Thoracic aorta (tissue), 2 donors: ENCODE measurements around the gene TCERG1. TPM values are rescaled to one million over a fixed set of nuclear protein-coding genes. Genes with fewer than 3 reads are reported as not detected.

Experiments
- ATAC-seq: fragments of 150-250 bp; one replicate; pipeline ENCODE4 v1.8.0; 2017; ENCODE audit warnings: low read depth; ENCODE audit not compliant: insufficient number of reproducible peaks, low FRiP score
- DNase-seq: peaks from one replicate; pipeline ENCODE4 v3.0.0-alpha.2; 2020; ENCODE audit warnings: low spot score
- H3K27ac ChIP-seq, 2 donors: fragments of 200-600 bp; sonication (generic); 1 replicate in 1 of 2; 2 replicates in 1 of 2; pipeline ENCODE4 v1.5.1; 2016; ENCODE audit warnings: mild to moderate bottlenecking in 2 of 2, moderate library complexity in 2 of 2
- H3K27me3 ChIP-seq: fragments of 200-600 bp; sonication (generic); replicated peaks from 2 replicates; pipeline ENCODE4 v1.6.0; 2016; ENCODE audit warnings: mild to moderate bottlenecking; ENCODE audit not compliant: insufficient read depth
- H3K36me3 ChIP-seq: fragments of 200-600 bp; sonication (generic); one replicate; pipeline ENCODE4 v1.5.1; 2016
- H3K4me1 ChIP-seq, 2 donors: fragments of 200-600 bp; sonication (generic); 1 replicate in 1 of 2; 2 replicates in 1 of 2; pipeline versions ENCODE4 v1.5.1 to v1.6.0; 2016; ENCODE audit warnings: low read depth in 2 of 2, mild to moderate bottlenecking in 1 of 2; ENCODE audit not compliant: control insufficient read depth in 1 of 2
- H3K4me3 ChIP-seq: fragments of 200-600 bp; sonication (generic); 2 replicates; pipeline ENCODE4 v1.5.1; 2016; ENCODE audit warnings: mild to moderate bottlenecking
- H3K9me3 ChIP-seq: fragments of 200-600 bp; sonication (generic); 2 replicates; pipeline ENCODE4 v1.5.1; 2016
- total RNA-seq, 2 donors: library from RNA; depleted of rRNA; stranded (reverse); fragments of >200 nt; gene quantifications; one replicate each; pipeline versions ENCODE4 v1.1.0 to v1.2.3, GENCODE V29; 2016
- TF ChIP-seq, protein P1 (sequence below): fragments of 200-600 bp; sonication (generic); IDR thresholded peaks from one replicate; pipeline ENCODE4 v1.5.1; 2019; ENCODE audit warnings: antibody characterized with exemption

The TCERG1 gene
- total RNA-seq: 100 to 1,000 TPM in 1 of 2 donors, 10 to 100 TPM in 1; 45.2 to 125 TPM

DNA sequence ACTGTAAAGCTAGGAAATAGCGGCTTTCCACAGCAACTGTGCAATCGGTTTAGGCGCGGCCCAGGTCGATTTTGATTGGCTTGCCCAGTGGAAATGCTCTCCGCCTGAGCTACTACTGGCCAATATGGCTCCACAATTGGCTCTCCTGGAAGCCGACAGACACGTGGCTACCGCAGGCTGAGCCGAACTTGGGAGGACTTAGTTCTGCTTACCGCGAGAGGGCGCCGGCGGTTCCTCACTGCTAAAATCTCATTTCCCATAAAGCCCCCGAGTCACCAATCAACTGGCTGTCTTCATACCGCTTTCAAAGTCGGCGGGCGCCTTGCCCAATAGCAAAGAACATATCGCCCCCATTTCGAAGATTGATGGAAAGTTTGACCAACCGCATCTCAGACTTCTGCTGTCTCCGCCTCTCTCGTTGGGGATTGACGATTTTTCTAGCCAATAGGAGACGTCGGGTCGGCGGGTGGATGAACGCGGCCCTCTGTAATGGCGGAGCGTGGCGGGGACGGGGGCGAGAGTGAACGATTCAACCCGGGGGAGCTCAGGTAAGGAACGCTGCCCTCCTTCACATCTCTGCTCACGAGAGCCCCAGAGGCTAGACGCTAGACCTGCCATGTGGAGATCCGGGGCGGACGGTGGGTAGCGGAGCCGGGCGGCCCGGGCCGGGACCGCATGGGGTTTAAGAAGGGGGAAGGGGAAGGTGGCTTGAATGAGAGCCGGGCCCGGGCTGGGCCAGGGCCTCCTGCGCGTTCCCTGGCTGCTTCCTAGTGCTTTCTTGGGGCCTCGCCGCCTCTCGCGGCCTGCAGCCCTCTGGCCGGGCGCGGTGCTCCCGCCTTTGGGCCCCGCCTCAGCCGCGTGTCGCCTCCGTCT is at the start of gene TCERG1:
Gene TCERG1 (plus strand): TSS at position 473 of the 873 bp plus-strand sequence. CDS start 17 bp downstream, at position 490.
- Histone ChIP-seq H3K9me3 (no peaks in the 10 kb centered on the region), H3K36me3 (no peaks in the 10 kb centered on the region), H3K4me1 (peaks cover 15 to 18% of the 10 kb centered on the region in 2 donors), H3K27me3 (no peaks in the 10 kb centered on the region), H3K27ac (peak within 1 kb of the TSS; percentile 70 to 88), H3K4me3 (peak within 1 kb of the TSS; percentile 83)
- peak; percentile 99 for DNase-seq
- ATAC-seq: peak; percentile 100
- TF ChIP-seq, protein P1, sequence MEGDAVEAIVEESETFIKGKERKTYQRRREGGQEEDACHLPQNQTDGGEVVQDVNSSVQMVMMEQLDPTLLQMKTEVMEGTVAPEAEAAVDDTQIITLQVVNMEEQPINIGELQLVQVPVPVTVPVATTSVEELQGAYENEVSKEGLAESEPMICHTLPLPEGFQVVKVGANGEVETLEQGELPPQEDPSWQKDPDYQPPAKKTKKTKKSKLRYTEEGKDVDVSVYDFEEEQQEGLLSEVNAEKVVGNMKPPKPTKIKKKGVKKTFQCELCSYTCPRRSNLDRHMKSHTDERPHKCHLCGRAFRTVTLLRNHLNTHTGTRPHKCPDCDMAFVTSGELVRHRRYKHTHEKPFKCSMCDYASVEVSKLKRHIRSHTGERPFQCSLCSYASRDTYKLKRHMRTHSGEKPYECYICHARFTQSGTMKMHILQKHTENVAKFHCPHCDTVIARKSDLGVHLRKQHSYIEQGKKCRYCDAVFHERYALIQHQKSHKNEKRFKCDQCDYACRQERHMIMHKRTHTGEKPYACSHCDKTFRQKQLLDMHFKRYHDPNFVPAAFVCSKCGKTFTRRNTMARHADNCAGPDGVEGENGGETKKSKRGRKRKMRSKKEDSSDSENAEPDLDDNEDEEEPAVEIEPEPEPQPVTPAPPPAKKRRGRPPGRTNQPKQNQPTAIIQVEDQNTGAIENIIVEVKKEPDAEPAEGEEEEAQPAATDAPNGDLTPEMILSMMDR: peak; percentile 71

DNA sequence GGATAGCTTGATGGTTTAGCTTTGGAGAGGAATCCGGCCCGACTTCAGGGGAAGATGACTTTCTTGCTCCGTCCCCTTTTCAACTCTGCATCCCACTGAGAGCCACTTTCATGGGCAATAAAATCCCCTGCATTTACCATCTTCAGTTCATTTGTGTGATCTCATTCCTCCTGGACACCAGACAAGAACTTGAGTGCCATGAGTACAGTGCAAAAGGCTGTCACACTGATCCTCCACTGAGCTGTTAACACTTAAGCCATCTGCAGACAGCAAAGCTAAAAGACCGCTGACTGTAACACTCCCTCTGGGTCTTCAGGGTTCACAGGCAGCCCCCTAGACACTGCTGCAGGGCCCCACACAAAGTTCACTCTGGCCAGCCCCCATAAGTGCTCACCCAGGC is 48.3 kb upstream of the TCERG1 start:
- ATAC-seq (no peak), DNase-seq (no peak)
- TF ChIP-seq, protein P1: no peak
- no peak overlapping the region for H3K4me3 ChIP-seq
- H3K9me3 ChIP-seq: no peaks in the 10 kb centered on the region
- H3K27me3 ChIP-seq: no peaks in the 10 kb centered on the region
- H3K4me1 ChIP-seq: no peaks in the 10 kb centered on the region
- H3K36me3 ChIP-seq: no peaks in the 10 kb centered on the region
- no peak overlapping the region for H3K27ac ChIP-seq

DNA sequence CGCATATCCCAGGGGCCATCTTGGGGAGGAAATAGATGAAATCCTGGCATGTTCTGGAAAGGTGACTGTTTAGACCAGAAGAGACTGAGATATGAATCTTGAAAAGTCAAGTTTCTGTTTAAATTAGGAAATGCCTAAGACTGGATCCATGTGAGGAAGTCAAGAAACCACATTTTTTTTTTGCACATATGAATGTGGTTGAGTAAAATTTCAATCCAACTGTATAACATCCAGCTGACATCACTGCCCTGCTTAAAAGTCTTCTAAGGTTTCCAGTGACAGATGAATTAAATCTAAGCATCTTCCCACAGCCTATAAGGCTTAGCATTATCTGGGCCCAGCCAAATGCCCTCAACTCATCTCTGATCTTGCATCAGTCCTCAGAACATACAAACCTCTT is 47.7 kb upstream of the TCERG1 start:
- Histone ChIP-seq H3K27ac (no peak overlapping the region), H3K9me3 (no peaks in the 10 kb centered on the region), H3K36me3 (no peaks in the 10 kb centered on the region), H3K4me1 (no peaks in the 10 kb centered on the region), H3K27me3 (no peaks in the 10 kb centered on the region), H3K4me3 (no peak overlapping the region)
- ATAC-seq (no peak), DNase-seq (no peak)
- TF ChIP-seq, protein P1: no peak

DNA sequence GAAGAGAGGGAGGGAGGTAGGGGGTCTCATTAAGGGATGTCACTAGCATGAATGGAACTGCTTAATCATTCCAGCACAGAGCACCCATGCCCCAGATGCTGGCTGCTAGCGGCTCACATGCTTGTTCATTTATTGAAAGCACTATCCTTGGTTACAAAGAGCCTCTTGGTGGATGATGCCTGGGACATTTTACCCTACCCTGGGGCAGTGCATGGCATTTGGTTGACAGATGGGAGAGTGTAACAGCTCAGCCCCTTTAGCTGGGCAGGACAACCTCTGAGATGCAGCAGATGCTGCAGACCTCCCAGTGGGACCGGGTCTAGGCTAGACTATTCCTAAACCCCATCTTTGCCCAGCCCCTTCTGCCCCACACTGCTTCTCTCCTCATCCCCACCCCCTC is 46.9 kb upstream of the TCERG1 start:
- no peaks in the 10 kb centered on the region for H3K36me3 ChIP-seq
- H3K27ac ChIP-seq: no peak overlapping the region
- TF ChIP-seq, protein P1: no peak
- no peaks in the 10 kb centered on the region for H3K4me1 ChIP-seq
- no peak overlapping the region for H3K4me3 ChIP-seq
- ATAC-seq (no peak), DNase-seq (no peak)
- H3K27me3 ChIP-seq: no peaks in the 10 kb centered on the region
- H3K9me3 ChIP-seq: no peaks in the 10 kb centered on the region

GRCh38 chr5:146401021-146401420 is 46.1 kb upstream of the TCERG1 start:
- DNase-seq (no peak), ATAC-seq (no peak)
- Histone ChIP-seq H3K36me3 (no peaks in the 10 kb centered on the region), H3K27ac (no peak overlapping the region), H3K4me3 (no peak overlapping the region), H3K4me1 (no peaks in the 10 kb centered on the region), H3K27me3 (no peaks in the 10 kb centered on the region), H3K9me3 (no peaks in the 10 kb centered on the region)
- TF ChIP-seq, protein P1: no peak
